Activated CD8-positive, alpha-beta memory T cell treated with anti-CD3 and anti-CD28 coated beads, Interleukin-2, amount 50 U/mL, for 4 hours (primary cell): ENCODE data around the gene POLA2.
"Not testable (repeated sequence)": the region's sequence is repeated elsewhere in the genome, so short reads cannot be mapped to it uniquely, and the experiment has no call there.

Experiments used
- DNase-seq: peaks from one replicate; pipeline ENCODE4 v3.0.0-alpha.2; 2020

POLA2 gene

GRCh38 chr11:65261591-65262380, at the start of gene POLA2:
Gene POLA2, plus strand, starts transcription at chr11:65261962. Its CDS starts 331 bp downstream, at chr11:65262293.
- DNase-seq = peak; percentile 94

- DNase-seq = no peak
Observed at GRCh38 chr11:65212226-65212801, 49.4 kb upstream of the POLA2 start.

GRCh38 chr11:65213322-65214211, 48.2 kb upstream of the POLA2 start:
- no peak for DNase-seq

- DNase-seq = no peak
Observed at GRCh38 chr11:65214212-65214845, 47.4 kb upstream of the POLA2 start.

GRCh38 chr11:65215441-65216076, 46.2 kb upstream of the POLA2 start:
- DNase-seq = peak; percentile 30

GRCh38 chr11:65216830-65217229, 44.9 kb upstream of the POLA2 start:
- no peak for DNase-seq

GRCh38 chr11:65217441-65218423, 44.0 kb upstream of the POLA2 start:
- DNase-seq = no peak

GRCh38 chr11:65218446-65218845, 43.3 kb upstream of the POLA2 start:
- DNase-seq = no peak

- no peak for DNase-seq
Observed at GRCh38 chr11:65219930-65220213, 41.9 kb upstream of the POLA2 start.

- DNase-seq = no peak
Observed at GRCh38 chr11:65221026-65221425, 40.7 kb upstream of the POLA2 start.

GRCh38 chr11:65223011-65223410, 38.8 kb upstream of the POLA2 start:
- no peak for DNase-seq

GRCh38 chr11:65224930-65225278, 36.9 kb upstream of the POLA2 start:
- DNase-seq = no peak

GRCh38 chr11:65225279-65226102, 36.3 kb upstream of the POLA2 start:
- DNase-seq = peak; percentile 62

- DNase-seq = no peak
Observed at GRCh38 chr11:65226103-65226442, 35.7 kb upstream of the POLA2 start.

GRCh38 chr11:65227879-65228278, 33.9 kb upstream of the POLA2 start:
- no peak for DNase-seq

- DNase-seq = no peak
Observed at GRCh38 chr11:65236194-65237059, 25.3 kb upstream of the POLA2 start.

- DNase-seq = not testable (repeated sequence)
Observed at GRCh38 chr11:65238302-65238701, 23.5 kb upstream of the POLA2 start.

- no peak for DNase-seq
Observed at GRCh38 chr11:65241134-65241533, 20.6 kb upstream of the POLA2 start.

GRCh38 chr11:65241692-65242091, 20.1 kb upstream of the POLA2 start:
- DNase-seq = no peak

GRCh38 chr11:65242389-65242788, 19.4 kb upstream of the POLA2 start:
- no peak for DNase-seq
